GM20000 (cell line): ENCODE data around the gene WSB1.

Source experiments
- DNase-seq: peaks from one replicate; pipeline ENCODE4 v3.0.0; 2012; ENCODE audit warnings: low spot score
- CTCF ChIP-seq: IDR thresholded peaks from 2 replicates; pipeline ENCODE4 v1.5.1; 2012; ENCODE audit warnings: mild to moderate bottlenecking, control low read depth; ENCODE audit errors: extremely low read depth, missing control alignments

Gene WSB1

GRCh38 chr17:27348196-27348595, 54.3 kb downstream of the WSB1 start:
- no peak for DNase-seq
- no peak for TF ChIP-seq CTCF

GRCh38 chr17:27349540-27350021, 55.7 kb downstream of the WSB1 start:
- TF ChIP-seq CTCF = no peak
- DNase-seq = no peak

- TF ChIP-seq CTCF = no peak
- no peak for DNase-seq
Observed at GRCh38 chr17:27351759-27352158, 57.8 kb downstream of the WSB1 start.

DNA sequence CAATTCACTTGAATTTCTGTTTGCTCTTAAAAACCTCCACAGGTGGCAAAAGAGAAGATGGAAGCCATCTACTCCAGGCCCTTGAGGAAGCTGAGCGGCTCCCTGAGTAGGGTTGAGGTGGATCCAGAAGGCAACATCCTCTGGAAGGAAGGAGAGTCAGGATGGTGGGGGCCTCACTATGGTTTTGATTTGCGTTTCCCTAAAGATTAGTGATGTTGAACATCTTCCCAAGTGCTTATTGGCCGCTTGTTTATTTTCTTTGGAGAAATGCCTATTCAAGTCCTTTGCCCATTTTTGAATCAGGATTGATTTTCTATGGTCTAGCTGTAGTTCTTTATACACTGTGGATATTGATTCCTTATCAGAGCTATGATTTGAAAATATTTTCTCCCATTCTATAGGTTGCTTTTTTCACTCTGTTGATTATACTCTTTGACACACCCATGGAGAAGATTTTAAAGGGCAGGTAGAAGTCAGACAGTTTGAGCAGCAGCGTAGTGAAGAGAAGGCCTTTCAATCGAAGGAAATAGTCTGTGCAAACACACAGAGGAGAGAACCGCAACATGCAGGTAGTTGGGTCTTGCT, 58.6 kb downstream of the WSB1 start:
- DNase-seq = no peak
- TF ChIP-seq CTCF = no peak

DNA sequence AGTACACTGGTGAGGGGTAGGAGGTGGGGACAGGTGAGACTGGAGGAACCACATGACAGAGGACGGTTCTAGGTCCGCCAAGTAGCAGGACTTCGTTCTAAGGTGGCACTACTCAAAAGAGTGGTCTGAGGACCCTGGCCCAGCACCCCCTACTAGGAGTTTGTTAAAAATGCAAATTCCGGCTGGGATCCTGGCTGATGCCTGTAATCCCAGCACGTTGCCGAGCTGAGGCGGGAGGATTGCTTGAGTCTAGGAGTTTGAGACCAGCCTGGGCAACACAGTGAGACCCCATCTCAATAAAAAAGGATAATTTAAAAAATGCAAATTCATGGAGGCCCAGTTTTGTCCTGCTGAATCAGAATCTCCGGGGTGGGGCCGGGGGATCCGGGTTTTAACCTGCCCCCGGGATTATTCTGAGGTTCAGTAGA, 59.1 kb downstream of the WSB1 start:
- no peak for DNase-seq
- TF ChIP-seq CTCF = no peak

GRCh38 chr17:27353461-27354050, 59.6 kb downstream of the WSB1 start:
- TF ChIP-seq CTCF = peak; percentile 96
- peak; percentile 98 for DNase-seq

- no peak for TF ChIP-seq CTCF
- no peak for DNase-seq
Observed at GRCh38 chr17:27354051-27354490, 60.2 kb downstream of the WSB1 start.
